K562 (cell line): ENCODE data around the gene LPIN1. TPM values are rescaled to one million over a fixed set of nuclear protein-coding genes. Genes with fewer than 3 reads are reported as not detected.

Experiments
- ATAC-seq: fragments of 200-7000 bp; cut with Tn5 transposase; 3 replicates; pipeline ENCODE4 v1.9.1; 2020; ENCODE audit warnings: moderate library complexity
- BruUV-seq: library from RNA; stranded (reverse); fragments of 400-500 nt; replicated peaks from 2 replicates; lab custom pipeline; 2021; lab: Mats Ljungman, UMichigan
- CTCF ChIA-PET: fragments of 300-600 bp; formaldehyde crosslinking; extraction: SDS; loops from one replicate; lab custom pipeline; 2021; ENCODE audit warnings: low intra/inter-chr PET ratio; lab: Yijun Ruan, JAX
- POLR2A ChIA-PET: fragments of 300-600, 350-650 bp; sonication (Branson Sonifier 250); formaldehyde crosslinking; extraction: SDS; loops from one replicate; lab custom pipeline; 2021; ENCODE audit warnings: antibody characterized with exemption, inconsistent platforms; lab: Yijun Ruan, JAX
- DNase-seq, 4 experiments: peaks; one replicate each; pipeline versions ENCODE4 v3.0.0 to v3.0.0-alpha.2; 2011 to 2018; ENCODE audit warnings: low spot score in 3 of 4, mixed read lengths in 3 of 4; ENCODE audit errors: extremely low read depth in 1 of 4
- FAIRE-seq: peaks from 2 replicates; lab custom pipeline; 2011; peaks lifted over from hg19 to GRCh38; lab: Jason Lieb, UNC
- H2AFZ ChIP-seq: 2 replicates; pipeline ENCODE4 v1.6.0; 2011; ENCODE audit warnings: low read depth, low read length, control low read depth, inconsistent platforms
- H3K27ac ChIP-seq: fragments of 200-600 bp; 3 replicates; pipeline ENCODE4 v1.8.0; 2011; ENCODE audit warnings: low read depth, mild to moderate bottlenecking, control low read depth, inconsistent platforms, low read length, moderate library complexity, mixed read lengths; ENCODE audit errors: extremely low read depth
- H3K27me3 ChIP-seq, 2 experiments: fragments of 300-600 bp in 1 of 2; 2 replicates in 1 of 2; 3 replicates in 1 of 2; pipeline versions ENCODE4 v1.6.0 to v1.8.0; 2011; ENCODE audit warnings: inconsistent platforms in 2 of 2, low read length in 2 of 2, mild to moderate bottlenecking in 1 of 2, mixed read lengths in 1 of 2, moderate library complexity in 1 of 2; ENCODE audit not compliant: control insufficient read depth in 2 of 2, insufficient read depth in 2 of 2
- H3K36me3 ChIP-seq: fragments of 300-600 bp; 3 replicates; pipeline ENCODE4 v1.8.0; 2011; ENCODE audit warnings: mild to moderate bottlenecking, low read length, inconsistent platforms; ENCODE audit not compliant: control insufficient read depth, insufficient read depth
- H3K4me1 ChIP-seq, 2 experiments: fragments of 200-600 bp in 1 of 2; replicated peaks in 1 of 2; 2 replicates in 1 of 2; 3 replicates in 1 of 2; pipeline versions ENCODE4 v1.5.1 to v1.8.0; 2011; ENCODE audit warnings: inconsistent platforms in 2 of 2, low read length in 2 of 2, mild to moderate bottlenecking in 1 of 2, mixed read lengths in 1 of 2, moderate library complexity in 1 of 2; ENCODE audit not compliant: control insufficient read depth in 2 of 2, insufficient read depth in 2 of 2
- H3K4me2 ChIP-seq: 2 replicates; pipeline ENCODE4 v1.6.1; 2011; ENCODE audit warnings: low read length, control low read depth, inconsistent platforms, mixed read lengths; ENCODE audit not compliant: insufficient read depth
- H3K4me3 ChIP-seq: fragments of 200-600 bp; sonication (generic), shearing (Covaris generic); 2 replicates; pipeline ENCODE4 v1.5.1; 2016; ENCODE audit warnings: control low read depth, inconsistent platforms
- H3K79me2 ChIP-seq: fragments of 200-600 bp; 3 replicates; pipeline ENCODE4 v1.8.0; 2011; ENCODE audit warnings: low read length, inconsistent platforms; ENCODE audit not compliant: control insufficient read depth, insufficient read depth
- H3K9ac ChIP-seq, 2 experiments: 2 replicates each; pipeline versions ENCODE4 v1.6.0 to v1.6.1; 2011; ENCODE audit warnings: low read depth in 2 of 2, low read length in 2 of 2, control low read depth in 1 of 2, inconsistent platforms in 1 of 2, mild to moderate bottlenecking in 1 of 2, mixed read lengths in 1 of 2; ENCODE audit not compliant: insufficient read depth in 1 of 2
- H3K9me1 ChIP-seq: one replicate; pipeline ENCODE4 v1.6.0; 2011; ENCODE audit warnings: inconsistent platforms, mild to moderate bottlenecking, low read length, moderate library complexity; ENCODE audit not compliant: control insufficient read depth, insufficient read depth
- H3K9me3 ChIP-seq: replicated peaks from 2 replicates; pipeline ENCODE4 v1.5.1; 2011; ENCODE audit warnings: low read depth, low read length, inconsistent platforms; ENCODE audit not compliant: control insufficient read depth, insufficient read depth
- H4K20me1 ChIP-seq: replicated peaks from 2 replicates; pipeline ENCODE4 v1.6.1; 2011; ENCODE audit warnings: low read length, inconsistent platforms, mixed read lengths; ENCODE audit not compliant: control insufficient read depth, insufficient read depth
- ATF7 ChIP-seq: fragments of 450-650 bp; IDR thresholded peaks from 2 replicates; pipeline ENCODE4 v1.7.1; 2014; ENCODE audit warnings: mild to moderate bottlenecking, moderate library complexity
- HDAC6 ChIP-seq: IDR thresholded peaks from 2 replicates; pipeline ENCODE4 v1.6.1; 2012; ENCODE audit warnings: low read depth, mild to moderate bottlenecking, control low read depth, inconsistent platforms, low read length, moderate library complexity
- ZNF507 ChIP-seq: conservative IDR thresholded peaks from 2 replicates; pipeline ENCODE4 v1.6.1; 2017; ENCODE audit warnings: missing genetic modification characterization, missing compliant biosample characterization
- WGBS: fragments of 100-300 bp; shearing (Covaris generic); methylation state at CpG from one replicate; pipeline ENCODE4 v1.1.6; 2016; ENCODE audit warnings: low coverage, mixed read lengths; ENCODE audit not compliant: insufficient coverage; ENCODE audit errors: missing lambda C conversion rate; 5-methylcytosine and 5-hydroxymethylcytosine counted together
- in situ Hi-C: fragments of 300-500 bp; cut with MboI; formaldehyde crosslinking; loops from 4 replicates; pipeline ENCODE4 v1.15.0; 2018; ENCODE audit warnings: inconsistent platforms, mixed read lengths
- intact Hi-C: fragments of 100-400 bp; cut with micrococcal nuclease; formaldehyde crosslinking; loops from 2 replicates; pipeline ENCODE4 v1.14.2; 2022
- polyA plus RNA-seq, 8 experiments: library from polyadenylated mRNA; depleted of rRNA in 4 of 8; stranded (reverse) in 5 of 8; unstranded in 3 of 8; fragments of >200 nt; fragmentation: Nextera tagmentation in 2 of 8; fragmentation: Illumina TruSeq in 1 of 8; extraction: Ambion mirVana in 2 of 8; extraction: Trizol in 1 of 8; gene quantifications; 2 replicates each; pipeline versions ENCODE4 v1.2.1 to v1.2.3, GENCODE V29; 2011 to 2014; ENCODE audit warnings: inconsistent platforms in 1 of 8, missing spikeins in 1 of 8
- total RNA-seq, 7 experiments: library from RNA; depleted of rRNA in 6 of 7; stranded (reverse); fragments of >200 nt in 6 of 7; fragmentation: Illumina TruSeq in 2 of 7; extraction: Trizol in 2 of 7; gene quantifications; 2 replicates each; pipeline versions ENCODE4 v1.2.1 to v1.2.3, GENCODE V29; 2011 to 2021; ENCODE audit warnings: low replicate concordance in 1 of 7
- TF ChIP-seq, protein P1 (sequence below): fragments of 250-450 bp; sonication (Bioruptor Pico); IDR thresholded peaks from 2 replicates; pipeline ENCODE4 v1.6.1; 2021; ENCODE audit warnings: mild to moderate bottlenecking
- TF ChIP-seq, protein P2 (sequence below): fragments of 450-650 bp; formaldehyde crosslinking; IDR thresholded peaks from 2 replicates; pipeline ENCODE4 v1.4.0; 2020; ENCODE audit warnings: mild to moderate bottlenecking, mixed read lengths

Gene LPIN1
- total and polyA plus RNA-seq, 9 of the 15 experiments (the other 6 are each of a cell fraction or from before 2014, with no cell fraction given), result 9.2 to 84.0 (median 27.8) TPM

- no peak overlapping the region for H2AFZ ChIP-seq
- no peak for TF ChIP-seq HDAC6
- BruUV-seq, result no TSS peak
- no peak overlapping the region for H3K9ac ChIP-seq
- no peak overlapping the region for H3K4me3 ChIP-seq
- 89% methylated on average over 3 of the region's 3 CpGs for WGBS
- peaks cover 86% of the 10 kb centered on the region for H3K36me3 ChIP-seq
- H3K27me3 ChIP-seq, result no peaks in the 10 kb centered on the region
- peaks cover 5 to 10% of the 10 kb centered on the region in 2 experiments for H3K4me1 ChIP-seq
- H4K20me1 ChIP-seq, result no peaks in the 10 kb centered on the region; the same call in 1 of the 2 replicates
- H3K27ac ChIP-seq, result no peak overlapping the region
- ATAC-seq (no peak), DNase-seq (no peak), FAIRE-seq (no peak)
- POLR2A ChIA-PET, result interaction anchor here (0.6 to 1.1 kb wide), 2 partner anchors 89 to 356 kb away, joined by 3 read pairs; no protein-coding TSS in a partner anchor
- H3K9me3 ChIP-seq, result no peaks in the 10 kb centered on the region
- H3K79me2 ChIP-seq, result no peaks in the 10 kb centered on the region; the same call in 1 of the 3 replicates
- intact Hi-C loops, result no loop called here
- no peak overlapping the region for H3K4me2 ChIP-seq
- no peaks in the 10 kb centered on the region for H3K9me1 ChIP-seq
- in situ Hi-C loops, result loop anchor here (5.0 to 25.0 kb wide), 2 partner anchors 89 to 294 kb away; no protein-coding TSS in a partner anchor
- CTCF ChIA-PET, result interaction anchor here (1.2 kb wide), 1 partner anchor 89 kb away, joined by 5 read pairs; no protein-coding TSS in a partner anchor
Observed at GRCh38 chr2:11781602-11782001, 35.2 kb downstream of the LPIN1 start.

GRCh38 chr2:11784280-11784679 is 37.8 kb downstream of the LPIN1 start:
- POLR2A ChIA-PET, result interaction anchor here (1.0 kb wide), 1 partner anchor 33 kb away, joined by 3 read pairs; no protein-coding TSS in a partner anchor
- FAIRE-seq, result no peak
- TF ChIP-seq ATF7 (no peak), ZNF507 (no peak)
- TF ChIP-seq, protein P1, sequence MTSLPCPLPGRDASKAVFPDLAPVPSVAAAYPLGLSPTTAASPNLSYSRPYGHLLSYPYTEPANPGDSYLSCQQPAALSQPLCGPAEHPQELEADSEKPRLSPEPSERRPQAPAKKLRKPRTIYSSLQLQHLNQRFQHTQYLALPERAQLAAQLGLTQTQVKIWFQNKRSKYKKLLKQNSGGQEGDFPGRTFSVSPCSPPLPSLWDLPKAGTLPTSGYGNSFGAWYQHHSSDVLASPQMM (CRISPR knock-in tag), result no peak
- TF ChIP-seq, protein P2, sequence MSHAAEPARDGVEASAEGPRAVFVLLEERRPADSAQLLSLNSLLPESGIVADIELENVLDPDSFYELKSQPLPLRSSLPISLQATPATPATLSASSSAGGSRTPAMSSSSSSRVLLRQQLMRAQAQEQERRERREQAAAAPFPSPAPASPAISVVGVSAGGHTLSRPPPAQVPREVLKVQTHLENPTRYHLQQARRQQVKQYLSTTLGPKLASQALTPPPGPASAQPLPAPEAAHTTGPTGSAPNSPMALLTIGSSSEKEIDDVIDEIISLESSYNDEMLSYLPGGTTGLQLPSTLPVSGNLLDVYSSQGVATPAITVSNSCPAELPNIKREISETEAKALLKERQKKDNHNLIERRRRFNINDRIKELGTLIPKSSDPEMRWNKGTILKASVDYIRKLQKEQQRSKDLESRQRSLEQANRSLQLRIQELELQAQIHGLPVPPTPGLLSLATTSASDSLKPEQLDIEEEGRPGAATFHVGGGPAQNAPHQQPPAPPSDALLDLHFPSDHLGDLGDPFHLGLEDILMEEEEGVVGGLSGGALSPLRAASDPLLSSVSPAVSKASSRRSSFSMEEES, result no peak
- intact Hi-C loops (no loop called here), in situ Hi-C loops (loop anchor here (5.0 to 25.0 kb wide), 2 partner anchors 92 to 297 kb away; no protein-coding TSS in a partner anchor)
- no peak for ATAC-seq
- WGBS, result 90% methylated on average over 9 of the region's 10 CpGs
- H3K4me3 ChIP-seq, result no peak overlapping the region
- no peaks in the 10 kb centered on the region for H3K9me1 ChIP-seq
- H3K4me2 ChIP-seq, result no peak overlapping the region
- CTCF ChIA-PET, result interaction anchor here (1.5 kb wide), 1 partner anchor 46 kb away, joined by 4 read pairs; no protein-coding TSS in a partner anchor
- no peaks in the 10 kb centered on the region; the same call in 2 of the 3 replicates for H3K79me2 ChIP-seq
- no peaks in the 10 kb centered on the region for H3K27me3 ChIP-seq
- no peak overlapping the region for H3K9ac ChIP-seq
- H3K27ac ChIP-seq, result no peak overlapping the region
- no peaks in the 10 kb centered on the region; the same call in 1 of the 2 replicates for H4K20me1 ChIP-seq
- H3K36me3 ChIP-seq, result peaks cover 97% of the 10 kb centered on the region
- H2AFZ ChIP-seq, result no peak overlapping the region
- no TSS peak for BruUV-seq
- H3K9me3 ChIP-seq, result no peaks in the 10 kb centered on the region
- H3K4me1 ChIP-seq, result peaks cover 0 to 9% of the 10 kb centered on the region in 2 experiments; a peak in 4 of 5 replicates
- DNase-seq, result no peak
